ENCODE measurements around the gene ACAD8. TPM values are rescaled to one million over a fixed set of nuclear protein-coding genes. Genes with fewer than 3 reads are reported as not detected.

Gene ACAD8
- total and polyA plus RNA-seq, 7 experiments from 2014 or later: 18.5 to 40.2 (median 26.1) TPM

GRCh38 chr11:134236834-134237556, 16.4 kb upstream of the ACAD8 start:
- Histone ChIP-seq H3K27me3 (ENCODE audit: control insufficient read depth in 2 of 2, insufficient read depth in 2 of 2, low read length in 2 of 2) (no peaks in the 10 kb centered on the region), H3K4me1 (ENCODE audit: control insufficient read depth in 2 of 2, insufficient read depth in 2 of 2, low read length in 2 of 2) (peaks cover 0 to 7% of the 10 kb centered on the region in 2 donors), H3K9me3 (ENCODE audit: control insufficient read depth in 2 of 3, low read length in 3 of 3) (no peaks in the 10 kb centered on the region), H3K36me3 (ENCODE audit: control insufficient read depth in 2 of 3, insufficient read depth in 3 of 3, low read length in 3 of 3) (peaks cover 4 to 61% (median 10%) of the 10 kb centered on the region in 3 experiments), H3K4me3 (ENCODE audit: low read length) (no peak overlapping the region), H3K27ac (ENCODE audit: low read depth, low read length) (no peak overlapping the region)
- Mint-ChIP-seq H3K27ac (peak overlapping the region in 4 of 9 donors; percentile 20 to 68 (median 34)), H3K36me3 (peaks cover 7 to 38% (median 12%) of the 10 kb centered on the region in 5 donors), H3K4me3 (no peak overlapping the region), H3K9me3 (no peaks in the 10 kb centered on the region), H3K4me1 (peaks cover 7 to 15% (median 11%) of the 10 kb centered on the region in 7 donors), H3K27me3 (no peaks in the 10 kb centered on the region)
- ATAC-seq (no peak), DNase-seq (no peak)
- CTCF ChIA-PET: no interaction called here
- POLR2A ChIA-PET: no interaction called here
- intact Hi-C loops (cut with micrococcal nuclease): no loop called here

GRCh38 chr11:134237557-134237922, 15.8 kb upstream of the ACAD8 start:
- H3K27ac ChIP-seq (ENCODE audit: low read depth, low read length): no peak overlapping the region
- Mint-ChIP-seq H3K4me1 (peaks cover 5 to 11% (median 7%) of the 10 kb centered on the region in 7 donors), H3K27ac (peak overlapping the region in 1 of 9 donors; percentile 69), H3K4me3 (no peak overlapping the region), H3K27me3 (no peaks in the 10 kb centered on the region), H3K9me3 (no peaks in the 10 kb centered on the region), H3K36me3 (peaks cover 7 to 40% (median 12%) of the 10 kb centered on the region in 5 donors)
- no peaks in the 10 kb centered on the region for H3K9me3 ChIP-seq (ENCODE audit: control insufficient read depth in 2 of 3, low read length in 3 of 3)
- no peak overlapping the region for H3K4me3 ChIP-seq (ENCODE audit: low read length)
- ChIA-PET CTCF (no interaction called here), POLR2A (no interaction called here)
- H3K36me3 ChIP-seq (ENCODE audit: control insufficient read depth in 2 of 3, insufficient read depth in 3 of 3, low read length in 3 of 3): peaks cover 5 to 66% (median 10%) of the 10 kb centered on the region in 3 experiments
- peaks cover 0 to 7% of the 10 kb centered on the region in 2 donors for H3K4me1 ChIP-seq (ENCODE audit: control insufficient read depth in 2 of 2, insufficient read depth in 2 of 2, low read length in 2 of 2)
- intact Hi-C loops (cut with micrococcal nuclease): no loop called here
- H3K27me3 ChIP-seq (ENCODE audit: control insufficient read depth in 2 of 2, insufficient read depth in 2 of 2, low read length in 2 of 2): no peaks in the 10 kb centered on the region
- ATAC-seq: no peak
- no peak for DNase-seq

GRCh38 chr11:134238956-134239355, 14.4 kb upstream of the ACAD8 start:
- POLR2A ChIA-PET: interaction anchor here (1.5 kb wide), 1 partner anchor 15 kb away, joined by 4 read pairs; the partner anchor contains the start of genes NCAPD3 and VPS26B
- Histone ChIP-seq H3K36me3 (ENCODE audit: control insufficient read depth in 2 of 3, insufficient read depth in 3 of 3, low read length in 3 of 3) (peaks cover 10 to 81% (median 14%) of the 10 kb centered on the region in 3 experiments), H3K27ac (ENCODE audit: low read depth, low read length) (no peak overlapping the region), H3K9me3 (ENCODE audit: control insufficient read depth in 2 of 3, low read length in 3 of 3) (no peaks in the 10 kb centered on the region), H3K4me1 (ENCODE audit: control insufficient read depth in 2 of 2, insufficient read depth in 2 of 2, low read length in 2 of 2) (no peaks in the 10 kb centered on the region), H3K27me3 (ENCODE audit: control insufficient read depth in 2 of 2, insufficient read depth in 2 of 2, low read length in 2 of 2) (no peaks in the 10 kb centered on the region), H3K4me3 (ENCODE audit: low read length) (no peak overlapping the region)
- Mint-ChIP-seq H3K27ac (peak overlapping the region in 1 of 9 donors; percentile 34), H3K36me3 (peaks cover 7 to 51% (median 12%) of the 10 kb centered on the region in 5 donors), H3K4me3 (no peak overlapping the region), H3K27me3 (no peaks in the 10 kb centered on the region), H3K4me1 (peaks cover 0 to 8% (median 3%) of the 10 kb centered on the region in 7 donors), H3K9me3 (no peaks in the 10 kb centered on the region)
- intact Hi-C loops (cut with micrococcal nuclease): no loop called here
- ATAC-seq: no peak
- no peak for DNase-seq
- CTCF ChIA-PET: interaction anchor here (1.3 kb wide), 1 partner anchor 24 kb away, joined by 3 read pairs; no protein-coding TSS in a partner anchor

GRCh38 chr11:134240592-134240991, 12.8 kb upstream of the ACAD8 start:
- ChIA-PET CTCF (interaction anchor here (0.6 kb wide), 1 partner anchor 33 kb away, joined by 4 read pairs; no protein-coding TSS in a partner anchor), POLR2A (no interaction called here)
- Mint-ChIP-seq H3K27ac (peak overlapping the region in 1 of 9 donors; percentile 45), H3K4me3 (no peak overlapping the region), H3K9me3 (no peaks in the 10 kb centered on the region), H3K27me3 (no peaks in the 10 kb centered on the region), H3K4me1 (peaks cover 0 to 10% (median 3%) of the 10 kb centered on the region in 7 donors), H3K36me3 (peaks cover 7 to 53% (median 11%) of the 10 kb centered on the region in 5 donors)
- H3K36me3 ChIP-seq (ENCODE audit: control insufficient read depth in 2 of 3, insufficient read depth in 3 of 3, low read length in 3 of 3): peaks cover 9 to 90% (median 10%) of the 10 kb centered on the region in 3 experiments
- H3K27me3 ChIP-seq (ENCODE audit: control insufficient read depth in 2 of 2, insufficient read depth in 2 of 2, low read length in 2 of 2): no peaks in the 10 kb centered on the region
- no peaks in the 10 kb centered on the region for H3K9me3 ChIP-seq (ENCODE audit: control insufficient read depth in 2 of 3, low read length in 3 of 3)
- H3K4me3 ChIP-seq (ENCODE audit: low read length): no peak overlapping the region
- DNase-seq: no peak
- no peak overlapping the region for H3K27ac ChIP-seq (ENCODE audit: low read depth, low read length)
- intact Hi-C loops (cut with micrococcal nuclease): loop anchor here in 1 of 2 donors (5.0 kb wide), 1 partner anchor 37 kb away; the partner anchor contains the start of gene GLB1L3
- H3K4me1 ChIP-seq (ENCODE audit: control insufficient read depth in 2 of 2, insufficient read depth in 2 of 2, low read length in 2 of 2): no peaks in the 10 kb centered on the region
- no peak for ATAC-seq

- H3K27ac Mint-ChIP-seq: no peak overlapping the region
- no peak for ATAC-seq
- H3K9me3 Mint-ChIP-seq: no peaks in the 10 kb centered on the region
- H3K36me3 Mint-ChIP-seq: peaks cover 7 to 53% (median 15%) of the 10 kb centered on the region in 5 donors
- ChIA-PET CTCF (interaction anchor here (0.7 kb wide), 1 partner anchor 11 kb away, joined by 3 read pairs; the partner anchor contains the start of genes ACAD8 and THYN1), POLR2A (interaction anchor here (1.4 kb wide), 1 partner anchor 18 kb away, joined by 4 read pairs; the partner anchor contains the start of gene VPS26B)
- intact Hi-C loops (cut with micrococcal nuclease): loop anchor here in 1 of 2 donors (5.0 kb wide), 1 partner anchor 35 kb away; the partner anchor contains the start of gene GLB1L3
- Histone ChIP-seq H3K27me3 (ENCODE audit: control insufficient read depth in 2 of 2, insufficient read depth in 2 of 2, low read length in 2 of 2) (no peaks in the 10 kb centered on the region), H3K27ac (ENCODE audit: low read depth, low read length) (no peak overlapping the region), H3K4me3 (ENCODE audit: low read length) (no peak overlapping the region), H3K36me3 (ENCODE audit: control insufficient read depth in 2 of 3, insufficient read depth in 3 of 3, low read length in 3 of 3) (peaks cover 6 to 95% (median 10%) of the 10 kb centered on the region in 3 experiments), H3K4me1 (ENCODE audit: control insufficient read depth in 2 of 2, insufficient read depth in 2 of 2, low read length in 2 of 2) (no peaks in the 10 kb centered on the region), H3K9me3 (ENCODE audit: control insufficient read depth in 2 of 3, low read length in 3 of 3) (no peaks in the 10 kb centered on the region)
- no peak overlapping the region for H3K4me3 Mint-ChIP-seq
- DNase-seq: no peak
- no peaks in the 10 kb centered on the region for H3K27me3 Mint-ChIP-seq
- peaks cover 0 to 8% (median under 1%) of the 10 kb centered on the region in 7 donors for H3K4me1 Mint-ChIP-seq
Observed at GRCh38 chr11:134242376-134242775, 11.0 kb upstream of the ACAD8 start.

- H3K4me3 Mint-ChIP-seq: no peak overlapping the region
- no peaks in the 10 kb centered on the region for H3K9me3 ChIP-seq (ENCODE audit: control insufficient read depth in 2 of 3, low read length in 3 of 3)
- H3K27me3 ChIP-seq (ENCODE audit: control insufficient read depth in 2 of 2, insufficient read depth in 2 of 2, low read length in 2 of 2): no peaks in the 10 kb centered on the region
- H3K4me1 ChIP-seq (ENCODE audit: control insufficient read depth in 2 of 2, insufficient read depth in 2 of 2, low read length in 2 of 2): no peaks in the 10 kb centered on the region
- no peak overlapping the region for H3K27ac ChIP-seq (ENCODE audit: low read depth, low read length)
- no peak for ATAC-seq
- H3K4me3 ChIP-seq (ENCODE audit: low read length): no peak overlapping the region
- H3K36me3 Mint-ChIP-seq: peaks cover 6 to 55% (median 18%) of the 10 kb centered on the region in 5 donors
- H3K27me3 Mint-ChIP-seq: no peaks in the 10 kb centered on the region
- no peak for DNase-seq
- H3K9me3 Mint-ChIP-seq: no peaks in the 10 kb centered on the region
- intact Hi-C loops (cut with micrococcal nuclease): loop anchor here (1.0 to 5.0 kb wide), 4 partner anchors 9 to 37 kb away; partner anchors contain the start of genes ACAD8 (in 1 of the 2), GLB1L3 (in 1 of the 2), THYN1 (in 1 of the 2) and VPS26B (in 1 of the 2)
- CTCF ChIA-PET: interaction anchor here (0.8 to 1.4 kb wide), 4 partner anchors 9 to 32 kb away, joined by 3 to 5 read pairs (median 4); partner anchors contain the start of gene VPS26B
- peak overlapping the region in 1 of 9 donors; percentile 75 for H3K27ac Mint-ChIP-seq
- peaks cover 0 to 7% (median 0%) of the 10 kb centered on the region in 7 donors for H3K4me1 Mint-ChIP-seq
- POLR2A ChIA-PET: interaction anchor here (1.6 kb wide), 1 partner anchor 20 kb away, joined by 10 read pairs; the partner anchor contains the start of genes NCAPD3 and VPS26B
- peaks cover 10 to 100% (median 17%) of the 10 kb centered on the region in 3 experiments for H3K36me3 ChIP-seq (ENCODE audit: control insufficient read depth in 2 of 3, insufficient read depth in 3 of 3, low read length in 3 of 3)
Observed at GRCh38 chr11:134243913-134244312, 9.5 kb upstream of the ACAD8 start.
